Esophagus squamous epithelium (tissue), 5 donors: ENCODE data around the gene HOOK2. TPM values are rescaled to one million over a fixed set of nuclear protein-coding genes. Genes with fewer than 3 reads are reported as not detected.
A peak's percentile ranks its signal among the peaks of the same experiment; 100 is the strongest.

Source experiments
- DNase-seq: peaks from one replicate; lab custom pipeline; 2025; lab: John Stamatoyannopoulos, UW
- H3K27ac ChIP-seq, 4 donors: fragments of 200-600 bp; sonication (generic); one replicate each; pipeline ENCODE4 v1.5.1; 2016 to 2019; ENCODE audit warnings: mild to moderate bottlenecking in 1 of 4
- H3K27me3 ChIP-seq, 4 donors: fragments of 200-600 bp; sonication (generic); 1 replicate in 3 of 4; 2 replicates in 1 of 4; pipeline versions ENCODE4 v1.5.1 to v1.6.0; 2017 to 2021; ENCODE audit warnings: antibody characterized with exemption in 1 of 4
- H3K36me3 ChIP-seq, 3 donors: fragments of 200-600 bp; sonication (generic); one replicate each; pipeline ENCODE4 v1.5.1; 2016 to 2019
- H3K4me1 ChIP-seq, 3 donors: fragments of 200-600 bp; sonication (generic); one replicate each; pipeline ENCODE4 v1.5.1; 2017 to 2019
- H3K4me3 ChIP-seq, 4 donors: fragments of 200-600 bp; sonication (generic); 1 replicate in 3 of 4; 2 replicates in 1 of 4; pipeline ENCODE4 v1.5.1; 2016 to 2019; ENCODE audit warnings: mild to moderate bottlenecking in 2 of 4, moderate library complexity in 1 of 4
- H3K9me3 ChIP-seq, 3 donors: fragments of 200-600 bp; sonication (generic); one replicate each; pipeline ENCODE4 v1.5.1; 2016 to 2019
- POLR2A ChIP-seq, 4 donors: fragments of 450-650 bp; IDR thresholded peaks; one replicate each; pipeline ENCODE4 v1.6.1; 2017; ENCODE audit warnings: antibody characterized with exemption in 4 of 4, mild to moderate bottlenecking in 4 of 4, moderate library complexity in 3 of 4
- WGBS, 2 donors: methylation state at CpG; one replicate each; pipeline ENCODE4 v1.1.5; 2018; 5-methylcytosine and 5-hydroxymethylcytosine counted together
- intact Hi-C: fragments of 100-400 bp; cut with DNase I; formaldehyde crosslinking; loops from one replicate; pipeline ENCODE4 v1.15.0; 2022
- total RNA-seq, 4 donors: library from RNA; depleted of rRNA; stranded (reverse); fragments of >200 nt; gene quantifications; one replicate each; pipeline ENCODE4 v1.1.0, GENCODE V29; 2016
- TF ChIP-seq, protein P1 (sequence below), 6 experiments: fragments of 450-650 bp in 4 of 6; fragments of 200-600 bp in 2 of 6; sonication (generic) in 2 of 6; IDR thresholded peaks; one replicate each; pipeline ENCODE4 v1.5.1; 2016 to 2019; ENCODE audit warnings: antibody characterized with exemption in 6 of 6, mild to moderate bottlenecking in 4 of 6, moderate library complexity in 4 of 6
- donor health status: DM: yes; HTN: yes; CAD: no.

The HOOK2 gene
- total RNA-seq, 4 donors from 2014 or later, result 41.4 to 76.5 (median 61.6) TPM

DNA sequence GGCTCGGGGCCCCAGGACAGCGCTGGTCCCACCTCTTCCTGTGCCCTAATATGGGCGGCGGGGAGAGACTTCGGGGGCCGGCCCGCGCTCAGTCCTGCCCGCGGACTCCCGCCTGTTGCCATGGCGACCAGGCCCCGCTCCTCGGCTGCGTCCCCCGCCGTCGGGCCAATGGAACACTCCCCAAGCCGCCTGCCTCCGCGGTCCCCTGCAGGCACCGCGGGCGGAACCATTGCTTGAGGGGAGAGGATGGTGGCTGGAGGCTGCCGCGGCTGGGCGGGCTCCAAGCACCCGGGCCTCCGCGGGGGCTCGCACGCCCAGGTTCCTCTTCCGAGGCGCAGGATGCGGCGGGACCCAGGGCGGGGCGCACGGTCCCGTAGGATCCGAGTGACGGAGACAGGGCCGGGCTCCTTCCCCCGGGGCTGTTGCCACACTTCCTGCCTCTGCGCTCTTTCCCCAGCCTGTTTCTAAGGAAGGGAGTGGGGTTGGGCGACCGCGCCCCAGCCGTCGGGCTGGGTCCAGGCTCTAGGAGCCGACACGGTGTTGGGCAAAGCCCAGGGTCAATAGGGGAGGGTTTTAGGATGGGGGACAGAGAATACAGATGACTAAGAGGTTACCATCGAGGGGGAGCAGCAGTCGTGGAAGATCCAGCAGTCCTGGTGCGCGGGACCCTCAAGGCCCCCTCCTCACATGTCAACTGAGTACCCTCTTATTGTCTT is 14.7 kb upstream of the HOOK2 start:
- WGBS, 2 donors, result 0% methylated on average over 6 to 12 of the region's 56 CpGs
- intact Hi-C loops, result no loop called here
- Histone ChIP-seq H3K9me3 (no peaks in the 10 kb centered on the region), H3K27ac (peak overlapping the region; percentile 99), H3K4me3 (peak overlapping the region; percentile 79 to 89 (median 88)), H3K27me3 (no peaks in the 10 kb centered on the region), H3K36me3 (peaks cover 0 to 11% (median 0%) of the 10 kb centered on the region in 3 donors), H3K4me1 (peaks cover 54 to 77% (median 63%) of the 10 kb centered on the region in 3 donors)
- peak; percentile 80 for DNase-seq
- TF ChIP-seq, protein P1, sequence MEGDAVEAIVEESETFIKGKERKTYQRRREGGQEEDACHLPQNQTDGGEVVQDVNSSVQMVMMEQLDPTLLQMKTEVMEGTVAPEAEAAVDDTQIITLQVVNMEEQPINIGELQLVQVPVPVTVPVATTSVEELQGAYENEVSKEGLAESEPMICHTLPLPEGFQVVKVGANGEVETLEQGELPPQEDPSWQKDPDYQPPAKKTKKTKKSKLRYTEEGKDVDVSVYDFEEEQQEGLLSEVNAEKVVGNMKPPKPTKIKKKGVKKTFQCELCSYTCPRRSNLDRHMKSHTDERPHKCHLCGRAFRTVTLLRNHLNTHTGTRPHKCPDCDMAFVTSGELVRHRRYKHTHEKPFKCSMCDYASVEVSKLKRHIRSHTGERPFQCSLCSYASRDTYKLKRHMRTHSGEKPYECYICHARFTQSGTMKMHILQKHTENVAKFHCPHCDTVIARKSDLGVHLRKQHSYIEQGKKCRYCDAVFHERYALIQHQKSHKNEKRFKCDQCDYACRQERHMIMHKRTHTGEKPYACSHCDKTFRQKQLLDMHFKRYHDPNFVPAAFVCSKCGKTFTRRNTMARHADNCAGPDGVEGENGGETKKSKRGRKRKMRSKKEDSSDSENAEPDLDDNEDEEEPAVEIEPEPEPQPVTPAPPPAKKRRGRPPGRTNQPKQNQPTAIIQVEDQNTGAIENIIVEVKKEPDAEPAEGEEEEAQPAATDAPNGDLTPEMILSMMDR (IDR thresholded peaks at IDR 0.05), result no peak
- peak in 3 of 4 donors; percentile 20 to 95 (median 94) for TF ChIP-seq POLR2A (IDR thresholded peaks at IDR 0.05)

DNA sequence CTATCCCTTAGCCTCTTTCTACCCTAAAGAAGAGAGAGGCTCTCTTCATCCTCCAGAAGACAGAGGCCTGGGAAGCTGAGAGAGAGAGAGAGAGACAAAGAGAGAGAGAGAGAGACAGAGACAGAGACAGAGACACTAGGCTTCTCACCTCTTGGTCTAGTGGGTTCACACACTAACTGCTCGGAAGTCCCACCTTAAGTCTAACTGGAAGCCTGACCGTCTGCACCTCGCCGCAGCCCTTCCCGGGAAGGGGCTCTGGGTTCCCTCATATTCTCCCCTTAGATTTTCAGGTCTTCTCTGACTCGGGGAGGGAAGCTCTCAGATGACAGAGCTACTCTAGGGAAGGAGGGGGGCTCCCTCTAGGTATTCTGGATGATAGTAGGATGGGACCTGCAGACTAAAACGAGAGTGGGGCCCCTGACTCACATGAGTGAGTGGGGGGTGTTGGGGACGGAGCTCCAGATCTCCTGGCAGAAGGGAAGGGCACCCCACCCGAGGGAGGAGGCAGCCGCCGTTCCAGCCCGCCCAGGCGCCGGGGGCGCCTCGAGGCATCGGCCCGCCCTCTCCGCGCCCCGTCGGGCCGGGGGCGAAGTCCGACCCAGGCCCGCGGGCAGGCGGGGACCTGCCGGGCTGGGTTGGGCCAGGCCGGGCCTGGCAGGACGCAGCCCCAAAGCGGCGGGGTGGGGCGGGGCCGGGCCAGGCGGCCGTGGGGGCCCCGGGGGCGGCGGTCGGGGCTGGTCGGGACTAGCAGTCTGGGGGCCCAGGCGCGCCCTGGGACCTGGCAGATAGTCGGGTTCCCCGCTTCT is 13.9 kb upstream of the HOOK2 start:
- intact Hi-C loops, result no loop called here
- WGBS, 2 donors, result 0 to 6% methylated on average over 5 of the region's 46 CpGs

DNA sequence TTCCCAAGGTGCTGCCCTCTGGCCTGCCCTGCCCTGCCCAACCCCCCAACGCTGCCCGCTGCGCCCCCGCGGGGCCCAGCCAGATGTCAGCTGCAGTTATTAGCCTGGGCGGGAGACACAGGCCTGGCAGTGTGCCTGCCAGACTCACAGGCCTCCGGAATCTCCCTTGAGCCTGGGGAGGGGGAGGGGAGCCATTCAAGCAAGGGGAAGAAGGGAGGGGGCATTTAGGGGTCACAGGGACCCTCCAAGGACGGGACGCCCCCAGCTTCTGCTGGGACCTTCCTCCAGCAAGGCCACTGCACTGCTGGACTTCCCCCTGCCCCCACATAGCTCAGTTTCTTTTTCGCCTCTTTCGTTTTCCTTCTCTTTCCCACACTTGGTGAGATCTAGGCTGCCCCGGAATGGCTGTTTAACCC is 13.3 kb upstream of the HOOK2 start:
- no peaks in the 10 kb centered on the region for H3K9me3 ChIP-seq
- TF ChIP-seq, protein P1 (IDR thresholded peaks at IDR 0.05), result no peak
- peak in 1 of 4 donors; percentile 12 for TF ChIP-seq POLR2A (IDR thresholded peaks at IDR 0.05)
- peaks cover 56 to 77% (median 70%) of the 10 kb centered on the region in 3 donors for H3K4me1 ChIP-seq
- WGBS, 2 donors, result 0 to 2% methylated on average over 2 to 6 of the region's 12 CpGs
- intact Hi-C loops, result no loop called here
- peak overlapping the region; percentile 79 to 89 (median 88) for H3K4me3 ChIP-seq
- peaks cover 0 to 11% (median 0%) of the 10 kb centered on the region in 3 donors for H3K36me3 ChIP-seq
- DNase-seq, result no peak
- H3K27me3 ChIP-seq, result no peaks in the 10 kb centered on the region
- H3K27ac ChIP-seq, result peak overlapping the region; percentile 99

More for the DNA sequence above, 13.9 kb upstream of the HOOK2 start:
- H3K9me3 ChIP-seq, result no peaks in the 10 kb centered on the region
- peaks cover 0 to 11% (median 0%) of the 10 kb centered on the region in 3 donors for H3K36me3 ChIP-seq
- H3K4me1 ChIP-seq, result peaks cover 54 to 77% (median 64%) of the 10 kb centered on the region in 3 donors
- H3K27me3 ChIP-seq, result no peaks in the 10 kb centered on the region
- TF ChIP-seq, protein P1 (IDR thresholded peaks at IDR 0.05), result no peak
- TF ChIP-seq POLR2A (IDR thresholded peaks at IDR 0.05), result no peak
- peak overlapping the region; percentile 79 to 89 (median 88) for H3K4me3 ChIP-seq
- peak overlapping the region; percentile 99 for H3K27ac ChIP-seq
- no peak for DNase-seq

DNA sequence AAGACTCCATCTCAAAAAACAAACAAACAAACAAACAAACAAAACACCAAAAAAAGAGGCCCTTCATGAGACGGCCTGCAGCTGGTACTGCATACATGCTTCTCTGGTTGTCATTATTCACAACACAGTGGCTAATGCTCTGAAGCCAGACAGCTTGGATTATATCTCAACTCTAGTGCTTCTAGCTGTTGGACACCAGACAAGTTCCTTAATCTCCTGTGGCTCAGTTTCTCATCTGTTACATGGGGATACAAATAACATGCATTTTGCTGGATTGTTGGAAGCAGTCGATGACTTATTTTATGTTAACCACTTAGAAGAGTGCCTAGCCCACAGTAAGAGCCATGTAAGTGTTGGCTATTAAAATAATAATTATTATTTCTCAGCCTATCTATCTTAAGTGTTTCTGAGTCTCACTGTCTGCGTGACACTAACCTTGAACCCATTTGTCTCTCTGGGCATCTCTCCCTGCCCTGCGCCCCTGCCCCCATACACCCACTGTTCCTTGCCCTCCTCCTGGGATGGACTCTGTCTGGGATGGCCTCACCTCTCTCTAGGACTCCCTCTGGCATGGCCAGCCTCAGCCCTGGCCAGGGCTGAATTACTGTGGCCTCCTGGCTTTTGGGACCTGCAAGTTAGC is 12.8 kb upstream of the HOOK2 start:
- intact Hi-C loops, result no loop called here
- Histone ChIP-seq H3K9me3 (no peaks in the 10 kb centered on the region), H3K27ac (peak overlapping the region; percentile 99), H3K4me3 (peak overlapping the region; percentile 79 to 89 (median 88)), H3K27me3 (no peaks in the 10 kb centered on the region), H3K4me1 (peaks cover 62 to 79% (median 75%) of the 10 kb centered on the region in 3 donors), H3K36me3 (peaks cover 0 to 11% (median 0%) of the 10 kb centered on the region in 3 donors)
- WGBS, 2 donors, result 27% methylated on average over 4 of the region's 4 CpGs
- TF ChIP-seq, protein P1 (IDR thresholded peaks at IDR 0.05), result no peak
- no peak for TF ChIP-seq POLR2A (IDR thresholded peaks at IDR 0.05)
- DNase-seq, result no peak
